MG63 (cell line): ENCODE measurements around the gene MPP3. TPM values are rescaled to one million over a fixed set of nuclear protein-coding genes. Genes with fewer than 3 reads are reported as not detected.
"Not testable (repeated sequence)": the region's sequence is repeated elsewhere in the genome, so short reads cannot be mapped to it uniquely, and the experiment has no call there.

Source experiments
- DNase-seq: peaks from one replicate; pipeline ENCODE4 v3.0.0-alpha.2; 2020
- H3K27me3 ChIP-seq: fragments of 250-450 bp; sonication (Bioruptor Pico); 2 replicates; pipeline ENCODE4 v1.5.1; 2020; ENCODE audit warnings: mild to moderate bottlenecking, moderate library complexity
- H3K36me3 ChIP-seq: fragments of 250-450 bp; sonication (Bioruptor Pico); 2 replicates; pipeline ENCODE4 v1.5.1; 2020; ENCODE audit warnings: mild to moderate bottlenecking, moderate library complexity
- H3K4me3 ChIP-seq: fragments of 250-450 bp; sonication (Bioruptor Pico); 2 replicates; pipeline ENCODE4 v1.5.1; 2020; ENCODE audit warnings: mild to moderate bottlenecking, moderate library complexity
- H3K9me3 ChIP-seq: fragments of 250-450 bp; sonication (Bioruptor Pico); 2 replicates; pipeline ENCODE4 v1.5.1; 2020; ENCODE audit warnings: mild to moderate bottlenecking, moderate library complexity
- total RNA-seq: library from RNA; depleted of rRNA; stranded (reverse); fragments of >200 nt; shearing (Covaris generic); gene quantifications from 2 replicates; pipeline ENCODE4 v1.2.3, GENCODE V29; 2014; ENCODE audit warnings: low replicate concordance

The MPP3 gene
- total RNA-seq, 1 experiment from 2014 or later = 4.4 TPM

DNA sequence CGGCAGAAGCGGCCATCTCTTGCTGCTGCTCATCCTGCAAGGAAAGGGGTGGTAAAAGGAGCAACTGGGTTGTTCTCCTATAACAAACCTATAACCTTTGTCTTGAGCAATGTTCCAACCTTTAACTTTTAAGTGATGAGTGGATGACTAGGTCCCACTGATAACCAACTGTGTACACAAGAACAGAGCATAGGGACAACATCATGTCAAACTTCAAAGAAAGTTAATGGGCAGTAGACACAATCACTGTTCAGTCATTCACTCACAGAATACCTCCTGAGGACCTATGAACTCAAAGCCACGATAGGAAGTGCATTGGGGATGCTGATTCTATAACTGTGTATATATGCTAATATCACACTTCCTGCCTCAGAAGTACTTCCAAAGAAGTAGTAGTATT, 31.1 kb downstream of the MPP3 start:
- no peaks in the 10 kb centered on the region for H3K27me3 ChIP-seq
- no peak overlapping the region for H3K4me3 ChIP-seq
- H3K9me3 ChIP-seq = peaks cover 9% of the 10 kb centered on the region; the same call in 1 of the 2 replicates
- peaks cover 19% of the 10 kb centered on the region for H3K36me3 ChIP-seq
- DNase-seq = no peak

DNA sequence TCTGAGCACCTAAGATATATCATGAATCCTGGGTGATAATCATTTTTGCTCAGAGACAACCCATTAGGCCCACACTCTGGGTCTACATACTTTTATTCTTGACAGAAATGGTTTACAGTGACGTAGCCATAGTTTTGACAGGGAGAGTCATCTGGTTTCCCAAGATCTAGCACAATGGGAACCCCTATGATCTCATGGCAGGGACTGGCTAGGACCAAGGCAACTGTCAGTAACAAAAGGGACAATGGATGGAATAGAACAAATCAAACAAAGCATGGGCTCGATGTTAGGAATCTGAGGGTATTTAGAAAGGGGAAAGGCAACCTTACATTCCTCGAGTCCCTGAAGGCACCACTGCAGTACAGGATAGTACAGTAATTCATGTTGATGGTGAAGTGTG, 32.2 kb downstream of the MPP3 start:
- Histone ChIP-seq H3K36me3 (peaks cover 12% of the 10 kb centered on the region), H3K27me3 (no peaks in the 10 kb centered on the region), H3K4me3 (no peak overlapping the region), H3K9me3 (peaks cover 16% of the 10 kb centered on the region; the same call in 1 of the 2 replicates)
- DNase-seq = no peak

DNA sequence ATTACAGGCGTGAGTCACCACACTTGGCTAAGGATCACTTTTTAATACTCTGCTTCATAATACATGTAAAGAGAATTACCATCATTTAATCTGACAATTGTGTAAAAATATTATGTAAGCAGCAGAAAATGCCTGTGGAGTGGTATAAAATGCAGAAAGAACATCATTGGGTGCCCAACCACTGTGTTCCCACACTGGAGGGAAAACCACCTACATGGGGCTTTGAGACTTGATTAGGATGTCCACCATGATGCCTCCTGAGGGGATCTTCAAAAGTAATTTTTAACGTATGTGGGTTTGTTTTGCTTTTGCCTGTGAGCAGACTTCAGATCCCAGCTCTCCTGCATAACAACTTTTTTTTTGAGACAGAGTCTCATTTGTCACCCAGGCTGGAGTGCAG, 33.9 kb downstream of the MPP3 start:
- no peak for DNase-seq
- Histone ChIP-seq H3K27me3 (no peaks in the 10 kb centered on the region), H3K9me3 (peaks cover 25% of the 10 kb centered on the region), H3K36me3 (peaks cover 10% of the 10 kb centered on the region), H3K4me3 (no peak overlapping the region)

DNA sequence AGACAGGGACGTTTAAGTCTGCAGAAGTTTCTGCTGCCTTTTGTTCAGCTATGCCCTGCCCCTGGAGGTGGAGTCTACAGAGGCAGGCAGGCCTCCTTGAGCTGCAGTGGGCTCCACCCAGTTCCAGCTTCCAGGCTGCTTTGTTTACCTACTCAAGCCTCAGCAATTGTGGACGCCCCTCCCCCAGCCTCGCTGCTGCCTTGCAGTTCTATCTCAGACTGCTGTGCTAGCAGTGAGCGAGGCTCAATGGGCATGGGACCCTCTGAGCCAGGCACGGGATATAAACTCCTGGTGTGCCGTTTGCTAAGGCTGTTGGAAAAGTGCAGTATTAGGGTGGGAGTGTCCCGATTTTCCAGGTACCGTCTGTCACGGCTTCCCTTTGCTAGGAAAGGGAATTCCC, 34.9 kb downstream of the MPP3 start:
- peaks cover 10% of the 10 kb centered on the region for H3K36me3 ChIP-seq
- peaks cover 25% of the 10 kb centered on the region for H3K9me3 ChIP-seq
- not testable (repeated sequence) for DNase-seq, H3K27me3 ChIP-seq, H3K4me3 ChIP-seq

DNA sequence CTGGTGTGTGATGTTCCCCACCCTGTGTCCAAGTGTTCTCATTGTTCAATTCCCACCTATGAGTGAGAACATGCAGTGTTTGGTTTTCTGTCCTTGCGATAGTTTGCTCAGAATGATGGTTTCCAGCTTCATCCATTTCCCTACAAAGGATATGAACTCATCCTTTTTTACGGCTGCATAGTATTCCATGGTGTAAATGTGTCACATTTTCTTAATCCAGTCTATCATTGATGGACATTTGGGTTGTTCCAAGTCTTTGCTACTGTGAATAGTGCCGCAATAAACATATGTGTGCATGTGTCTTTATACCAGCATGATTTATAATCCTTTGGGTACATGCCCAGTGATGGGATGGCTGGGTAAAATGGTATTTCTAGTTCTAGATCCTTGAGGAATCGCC, 40.3 kb downstream of the MPP3 start:
- peaks cover 23% of the 10 kb centered on the region for H3K9me3 ChIP-seq
- not testable (repeated sequence) for H3K27me3 ChIP-seq, H3K4me3 ChIP-seq, DNase-seq, H3K36me3 ChIP-seq

DNA sequence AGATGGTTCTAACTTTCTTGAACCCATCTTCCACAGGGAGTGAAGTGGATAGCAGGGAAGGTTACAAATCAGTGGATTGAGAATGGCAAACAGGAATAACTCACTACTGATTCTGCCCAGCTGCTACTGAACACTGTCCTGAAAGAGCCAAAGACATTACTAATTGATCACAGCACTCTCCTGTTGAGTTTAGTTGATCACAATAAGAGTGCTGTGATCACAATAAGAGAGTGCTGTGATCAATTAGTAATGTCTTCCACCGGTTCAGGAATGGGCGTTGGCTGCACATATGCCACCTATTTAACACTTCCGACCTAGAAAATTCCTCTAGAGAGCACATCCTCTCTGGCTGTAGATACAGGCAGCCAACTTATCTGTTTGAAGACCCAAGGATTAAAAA, 41.4 kb downstream of the MPP3 start:
- Histone ChIP-seq H3K4me3 (no peak overlapping the region), H3K27me3 (no peaks in the 10 kb centered on the region), H3K36me3 (no peaks in the 10 kb centered on the region), H3K9me3 (peaks cover 16% of the 10 kb centered on the region)
- DNase-seq = no peak

DNA sequence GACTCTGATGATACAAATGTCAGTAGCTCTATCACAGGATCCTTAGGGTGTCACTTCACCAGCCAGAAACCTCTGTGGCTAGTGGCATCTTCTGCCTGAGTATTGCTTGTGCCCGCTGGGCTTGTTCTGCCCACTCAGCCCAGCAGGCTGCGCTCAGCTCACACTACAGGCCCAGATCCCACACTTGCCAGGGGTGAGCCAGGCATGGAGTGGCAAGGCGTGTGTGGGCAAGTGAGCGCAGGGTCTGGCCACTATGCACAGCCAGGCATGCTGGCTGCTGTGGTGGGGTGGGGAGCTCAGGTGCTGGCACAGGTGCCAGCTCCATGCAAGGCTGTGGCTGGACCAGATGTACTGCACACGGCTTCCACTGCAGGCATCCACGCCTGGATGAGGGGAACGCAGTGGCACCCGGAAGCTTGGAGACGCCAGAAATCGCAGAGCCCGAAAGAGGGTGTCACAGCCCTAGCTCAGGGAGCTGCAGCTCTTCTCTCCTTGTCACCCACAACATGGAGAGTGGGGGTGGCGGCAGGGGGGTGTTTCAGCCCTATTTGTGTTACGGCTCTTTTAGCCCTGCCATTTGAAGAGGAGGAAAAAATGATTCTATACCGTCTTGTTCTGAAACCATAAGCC, 42.5 kb downstream of the MPP3 start:
- no peak for DNase-seq
- Histone ChIP-seq H3K36me3 (no peaks in the 10 kb centered on the region), H3K4me3 (no peak overlapping the region), H3K27me3 (no peaks in the 10 kb centered on the region), H3K9me3 (peaks cover 10% of the 10 kb centered on the region)

DNA sequence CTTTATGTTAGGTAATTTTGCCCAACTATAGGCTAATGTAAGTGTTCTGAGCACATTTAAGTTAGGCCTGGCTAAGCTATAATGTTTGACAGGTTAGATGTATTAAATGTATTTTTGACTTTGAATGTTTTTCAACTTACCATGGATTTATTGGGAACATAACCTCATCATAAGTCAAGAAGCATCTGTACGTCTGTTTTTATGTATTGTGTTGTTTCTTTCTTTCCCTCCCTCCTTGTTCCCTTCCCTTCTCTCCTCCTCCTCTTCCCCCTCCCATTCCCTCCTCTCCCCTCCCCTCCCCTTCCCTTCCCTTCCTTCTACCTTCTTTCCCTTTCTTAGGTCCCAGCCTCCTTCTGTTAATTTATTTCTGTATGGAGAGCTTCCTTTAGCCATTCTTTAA, 43.5 kb downstream of the MPP3 start:
- no peaks in the 10 kb centered on the region for H3K27me3 ChIP-seq
- peaks cover 5% of the 10 kb centered on the region; the same call in 1 of the 2 replicates for H3K9me3 ChIP-seq
- DNase-seq = no peak
- no peak overlapping the region for H3K4me3 ChIP-seq
- H3K36me3 ChIP-seq = no peaks in the 10 kb centered on the region

DNA sequence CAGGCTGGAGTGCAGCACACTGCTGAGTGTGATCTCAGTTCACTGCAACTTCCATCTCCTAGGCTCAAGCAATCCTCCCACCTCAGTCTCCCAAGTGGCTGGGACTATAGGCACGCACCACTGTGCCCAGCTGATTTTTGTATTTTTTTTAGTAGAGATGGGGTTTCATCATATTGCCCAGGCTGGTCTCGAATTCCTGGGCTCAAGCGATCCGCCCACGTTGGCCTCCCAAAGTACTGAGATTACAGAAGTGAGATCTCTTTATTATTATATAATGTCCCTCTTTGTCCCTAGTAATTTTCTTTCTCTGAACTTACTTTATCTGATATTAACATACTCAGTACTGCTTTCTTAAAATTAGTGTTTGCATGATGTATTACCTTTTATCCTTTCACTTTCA, 44.4 kb downstream of the MPP3 start:
- H3K4me3 ChIP-seq = no peak overlapping the region
- H3K9me3 ChIP-seq = peaks cover 3% of the 10 kb centered on the region; the same call in 1 of the 2 replicates
- H3K36me3 ChIP-seq = no peaks in the 10 kb centered on the region
- DNase-seq = no peak
- no peaks in the 10 kb centered on the region for H3K27me3 ChIP-seq

DNA sequence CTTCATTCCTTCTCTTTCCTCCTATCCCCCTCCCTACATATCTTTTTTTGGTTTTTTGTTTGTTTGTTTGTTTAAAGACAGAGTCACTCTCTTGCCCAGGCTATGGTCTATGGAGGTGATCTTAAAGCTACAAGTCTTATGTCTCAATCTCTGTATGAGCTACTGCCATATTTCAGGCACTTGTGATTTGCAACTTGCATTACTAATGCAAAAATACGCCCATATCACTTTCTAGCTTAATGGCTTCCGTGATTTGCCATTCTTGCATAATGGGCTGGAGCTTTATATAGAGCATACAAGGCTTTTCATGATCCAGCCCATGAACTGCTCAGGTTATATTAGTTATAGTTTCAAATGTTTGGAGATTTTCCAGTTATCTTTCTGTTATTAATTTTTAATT, 45.2 kb downstream of the MPP3 start:
- Histone ChIP-seq H3K36me3 (no peaks in the 10 kb centered on the region), H3K27me3 (no peaks in the 10 kb centered on the region), H3K9me3 (peaks cover under 1% of the 10 kb centered on the region; the same call in 1 of the 2 replicates), H3K4me3 (no peak overlapping the region)
- no peak for DNase-seq

DNA sequence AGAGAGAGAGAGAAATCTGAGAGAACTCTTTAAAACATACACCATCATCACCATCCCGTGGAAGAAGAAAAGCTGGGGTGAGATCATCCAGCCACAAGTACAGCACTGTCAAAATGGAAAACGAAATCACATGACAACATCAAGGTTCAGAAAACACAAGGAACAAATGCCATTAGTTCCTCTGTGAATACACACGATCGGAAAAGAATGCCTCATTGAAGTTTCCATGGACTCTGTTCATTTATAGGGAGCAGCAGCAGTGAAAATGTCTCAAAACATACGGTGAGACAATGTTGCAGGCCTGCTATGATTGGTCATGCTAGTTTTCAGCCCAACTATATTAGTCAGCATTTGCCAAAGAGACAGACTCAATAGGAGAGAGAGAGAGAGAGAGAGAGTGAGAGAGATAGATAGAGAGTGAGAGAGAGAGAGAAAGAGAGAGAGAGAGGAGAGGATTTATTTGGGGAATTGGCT, 48.3 kb downstream of the MPP3 start:
- DNase-seq = no peak
- Histone ChIP-seq H3K27me3 (no peaks in the 10 kb centered on the region), H3K4me3 (no peak overlapping the region)

DNA sequence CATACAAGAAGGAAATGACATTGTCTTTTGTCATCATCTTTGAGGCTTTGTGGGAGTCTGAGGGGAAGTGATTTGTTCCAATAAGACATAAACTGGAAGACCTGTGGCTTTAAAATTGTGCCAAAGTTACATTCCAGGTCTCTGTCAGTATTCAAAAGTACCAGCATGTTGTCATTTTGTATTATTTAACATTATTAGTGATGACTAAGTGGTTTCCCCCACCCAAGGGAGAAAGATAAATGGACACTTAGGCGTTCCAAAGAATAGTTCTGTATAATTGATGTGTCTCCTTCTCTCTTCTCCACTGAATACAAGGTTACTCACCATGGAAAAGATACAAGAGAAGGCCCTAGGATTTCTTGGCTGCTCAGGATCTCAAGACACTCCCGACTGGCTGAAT, 48.9 kb downstream of the MPP3 start:
- no peaks in the 10 kb centered on the region for H3K9me3 ChIP-seq
- no peaks in the 10 kb centered on the region for H3K27me3 ChIP-seq
- DNase-seq = no peak
- no peak overlapping the region for H3K4me3 ChIP-seq
- no peaks in the 10 kb centered on the region for H3K36me3 ChIP-seq

More for the DNA sequence above, 48.3 kb downstream of the MPP3 start:
- no peaks in the 10 kb centered on the region; the same call in 1 of the 2 replicates for H3K9me3 ChIP-seq
- H3K36me3 ChIP-seq = no peaks in the 10 kb centered on the region

DNA sequence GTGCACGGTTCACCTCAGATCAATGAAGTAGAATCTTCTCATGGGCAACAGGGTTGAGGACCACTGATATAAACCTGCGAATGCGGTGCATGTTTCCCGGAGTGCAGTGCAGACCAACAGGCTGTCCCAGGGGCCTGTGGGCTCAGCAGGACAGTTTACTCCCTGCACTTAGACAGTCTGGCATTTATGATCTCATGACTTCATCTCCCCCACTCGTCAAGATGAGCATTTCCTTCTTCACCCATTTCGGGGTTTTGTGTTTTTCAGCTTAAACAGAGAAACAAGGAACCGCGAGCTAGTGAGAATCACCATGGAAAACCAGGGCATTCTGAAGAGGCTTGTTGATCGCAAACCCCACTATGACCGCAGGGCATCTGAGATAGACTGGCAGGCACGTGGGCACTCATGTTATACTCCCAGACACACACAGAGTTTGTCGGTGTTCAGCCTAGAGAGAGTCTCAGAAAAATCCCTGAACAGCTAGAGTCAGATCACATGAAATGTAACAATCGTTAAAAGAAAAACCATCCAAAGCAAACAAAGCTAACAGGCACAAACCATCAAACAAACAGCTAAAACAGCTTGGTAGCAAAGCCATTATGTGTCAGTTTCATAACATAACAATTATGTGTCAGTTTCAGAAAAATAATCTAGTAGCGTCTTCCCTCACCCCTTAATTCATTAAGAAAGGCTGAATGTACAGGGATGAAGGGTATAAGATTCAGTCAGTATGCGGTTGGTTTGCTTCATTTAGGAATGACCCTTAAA, 49.8 kb downstream of the MPP3 start:
- H3K27me3 ChIP-seq = no peaks in the 10 kb centered on the region
- H3K36me3 ChIP-seq = no peaks in the 10 kb centered on the region
- no peak for DNase-seq
- no peak overlapping the region for H3K4me3 ChIP-seq
- H3K9me3 ChIP-seq = no peaks in the 10 kb centered on the region

DNA sequence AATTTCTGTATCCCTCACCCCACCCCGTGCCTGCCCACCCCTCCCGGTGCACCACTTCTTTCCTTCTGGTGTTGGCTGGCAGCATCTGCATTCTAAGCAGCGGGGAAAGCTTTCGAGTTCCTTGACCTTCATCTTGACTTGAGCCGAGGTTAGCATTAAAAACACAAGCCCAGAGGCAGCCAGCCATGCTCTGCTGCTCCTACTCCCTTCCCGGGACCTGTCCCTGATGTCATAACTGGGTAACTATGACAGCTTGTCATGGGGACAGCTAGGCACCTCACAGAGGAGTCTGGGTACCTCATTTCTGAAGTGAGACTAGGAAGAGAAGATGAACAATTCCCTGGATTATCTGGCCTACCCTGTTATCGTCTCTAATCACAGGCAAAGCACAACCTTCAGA, 52.8 kb downstream of the MPP3 start, which contains the start of gene CFAP97D1:
Gene CFAP97D1 (plus strand): TSS at position 301 of the 400 bp plus-strand sequence. CDS start 28 bp downstream, at position 329.
- no peak for DNase-seq
- H3K4me3 ChIP-seq = peak within 1 kb of the TSS; percentile 77
- no peaks in the 10 kb centered on the region for H3K27me3 ChIP-seq
- no peaks in the 10 kb centered on the region for H3K9me3 ChIP-seq
- peaks cover 7% of the 10 kb centered on the region for H3K36me3 ChIP-seq

DNA sequence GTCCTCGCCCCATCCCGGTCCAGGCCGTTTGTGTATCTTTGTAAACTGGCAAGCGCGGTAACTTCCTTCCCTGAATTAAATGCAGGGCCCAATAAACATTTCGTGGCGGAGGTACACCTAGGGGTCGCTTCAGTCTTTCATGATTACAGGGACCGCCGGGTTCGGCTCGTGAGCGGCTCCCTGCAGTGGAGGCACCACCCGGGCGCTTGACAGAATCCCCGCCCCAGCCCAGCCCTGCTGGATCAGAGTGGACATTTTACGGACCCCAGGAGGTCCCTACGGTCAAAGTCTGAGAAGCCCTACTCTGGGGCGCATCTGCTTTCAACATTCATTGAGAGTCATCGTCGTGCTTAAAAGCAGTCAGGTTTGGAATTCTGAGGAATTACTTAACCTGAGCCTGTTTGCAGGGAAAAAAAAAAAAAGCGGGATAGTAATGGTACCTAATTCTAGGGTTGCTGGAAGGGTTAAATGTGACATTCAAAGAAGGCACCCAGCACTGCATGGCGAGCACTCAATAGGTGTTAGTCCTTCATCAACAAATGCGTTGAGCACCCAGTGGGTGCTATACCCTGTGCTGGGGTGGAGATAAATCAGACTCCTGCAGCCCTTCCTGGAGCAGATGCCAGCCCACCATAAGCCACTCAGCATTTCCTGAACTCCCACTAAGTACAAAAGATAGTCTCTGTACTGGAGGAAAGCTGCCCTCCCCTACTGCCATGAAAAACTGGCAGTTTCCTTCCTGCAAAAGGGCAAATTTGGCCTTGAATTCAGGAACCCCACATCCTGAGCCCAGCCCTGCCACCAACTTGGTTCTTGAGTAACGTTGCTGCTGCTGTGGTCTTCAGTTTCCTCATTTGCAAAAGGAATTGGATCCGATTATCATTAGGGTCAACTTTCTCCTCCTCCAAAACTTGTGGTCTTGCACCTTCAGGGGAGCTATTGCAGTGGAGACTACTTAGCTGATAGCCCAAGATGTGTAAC, 53.5 kb downstream of the MPP3 start:
- Histone ChIP-seq H3K36me3 (peaks cover 14% of the 10 kb centered on the region), H3K4me3 (peak overlapping the region; percentile 77), H3K27me3 (no peaks in the 10 kb centered on the region), H3K9me3 (no peaks in the 10 kb centered on the region)
- peak; percentile 41 for DNase-seq

DNA sequence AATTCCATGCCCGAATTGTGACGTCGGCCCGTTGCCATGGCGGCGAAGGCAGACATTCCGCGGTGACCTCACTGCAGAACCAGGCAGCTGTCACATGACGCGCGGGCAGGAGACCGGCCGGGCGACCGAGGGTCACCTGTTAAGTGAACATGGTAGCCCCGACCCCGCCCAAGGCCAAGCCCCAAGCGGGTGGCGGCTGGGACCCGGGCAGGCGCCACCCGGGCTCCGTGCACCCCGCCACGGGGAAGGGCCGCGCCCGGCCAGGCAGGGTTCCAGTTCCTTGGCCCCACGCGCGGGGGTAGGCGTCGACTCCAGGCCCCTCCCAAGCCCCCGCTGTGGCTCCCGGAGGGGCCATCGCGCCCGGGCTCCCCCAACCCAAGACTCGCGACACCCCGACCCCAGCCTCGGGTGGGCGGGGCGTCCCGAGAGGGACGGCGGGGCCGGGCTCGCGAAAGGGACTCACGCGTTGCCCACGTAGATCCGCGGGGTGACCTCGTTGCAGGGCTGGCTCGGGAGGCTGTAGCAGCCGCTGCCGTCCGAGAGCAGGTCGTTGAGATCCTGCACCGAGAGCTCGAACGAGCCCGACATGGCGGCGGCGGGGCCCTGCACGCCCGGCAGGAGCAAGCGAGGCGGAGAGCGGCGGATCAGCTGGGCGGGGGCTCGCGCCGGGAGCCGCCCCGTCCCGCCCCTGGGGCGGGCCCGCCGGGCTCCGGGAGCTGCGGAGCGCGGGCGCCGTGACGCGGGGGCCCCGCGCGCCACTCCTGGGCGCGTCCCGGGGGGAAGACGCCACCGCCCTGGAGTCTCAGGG, 54.4 kb downstream of the MPP3 start, which contains the start of gene DUSP3:
Gene DUSP3 (minus strand): TSS at position 641 of the 808 bp plus-strand sequence. CDS start 53 bp downstream, at position 588.
- H3K27me3 ChIP-seq = no peaks in the 10 kb centered on the region
- H3K4me3 ChIP-seq = peak within 1 kb of the TSS; percentile 77
- H3K9me3 ChIP-seq = no peaks in the 10 kb centered on the region
- peaks cover 19% of the 10 kb centered on the region for H3K36me3 ChIP-seq
- DNase-seq = peak; percentile 94
